GM12875 (cell line): Measurements from ENCODE around the gene POGZ.

Source experiments
- H3K4me3 ChIP-seq: one replicate; pipeline ENCODE4 v1.5.1; 2011; ENCODE audit warnings: low read depth, low read length, control low read depth
- CTCF ChIP-seq: IDR thresholded peaks from 2 replicates; pipeline ENCODE4 v1.5.1; 2011; ENCODE audit warnings: low read depth, mild to moderate bottlenecking, control low read depth, inconsistent platforms, low read length, moderate library complexity, borderline replicate concordance; ENCODE audit not compliant: insufficient read depth

The POGZ gene

GRCh38 chr1:151356696-151357095, 102.6 kb downstream of the POGZ start:
- no peak for TF ChIP-seq CTCF
- no peak overlapping the region for H3K4me3 ChIP-seq
